GM04503 (cell line): ENCODE data around the gene FBXL7.

Experiments used
- DNase-seq: peaks from one replicate; pipeline ENCODE4 v3.0.0-alpha.2; 2012; ENCODE audit warnings: low read depth

Gene FBXL7

DNA sequence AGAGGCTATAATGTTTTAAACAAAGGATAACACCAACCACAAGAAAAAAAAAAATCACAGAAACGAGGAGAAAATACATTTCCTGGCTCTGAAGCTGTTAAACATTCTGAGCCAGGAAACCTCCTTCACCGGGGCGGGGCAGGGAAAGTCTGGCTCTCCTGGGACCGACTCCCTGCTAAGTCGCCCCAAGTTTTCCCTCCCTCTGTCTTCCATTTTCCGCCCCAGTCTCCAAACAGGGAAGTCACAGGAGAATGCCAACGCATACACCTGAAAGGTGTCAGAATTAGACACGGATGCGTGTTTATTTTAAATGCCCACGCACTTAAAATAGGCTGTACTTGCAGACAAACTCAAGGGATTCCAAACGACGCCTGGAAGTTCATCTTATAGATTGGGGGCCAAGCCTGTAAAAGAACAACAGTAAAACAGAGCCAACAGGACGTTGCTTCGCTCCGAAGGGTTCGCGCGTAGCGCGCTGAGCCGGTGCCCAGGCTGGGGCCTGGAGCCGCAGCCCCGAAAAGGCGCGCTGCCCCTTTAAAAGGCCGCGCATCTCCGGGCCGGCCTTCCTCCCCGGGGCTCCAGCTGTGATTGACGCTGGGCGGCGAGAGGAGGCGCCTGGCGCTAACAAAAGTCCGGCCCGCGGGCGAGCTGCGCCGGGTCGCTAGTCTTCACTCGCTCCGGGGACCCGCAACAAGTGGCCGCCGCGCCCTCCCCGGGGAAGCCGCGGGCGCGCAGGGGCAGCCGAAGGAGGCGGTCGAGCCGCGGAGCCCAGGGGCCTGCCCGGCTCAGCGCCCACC is at the start of gene FBXL7:
Gene FBXL7 (plus strand): TSS at position 653 of the 797 bp plus-strand sequence.
- no peak for DNase-seq

DNA sequence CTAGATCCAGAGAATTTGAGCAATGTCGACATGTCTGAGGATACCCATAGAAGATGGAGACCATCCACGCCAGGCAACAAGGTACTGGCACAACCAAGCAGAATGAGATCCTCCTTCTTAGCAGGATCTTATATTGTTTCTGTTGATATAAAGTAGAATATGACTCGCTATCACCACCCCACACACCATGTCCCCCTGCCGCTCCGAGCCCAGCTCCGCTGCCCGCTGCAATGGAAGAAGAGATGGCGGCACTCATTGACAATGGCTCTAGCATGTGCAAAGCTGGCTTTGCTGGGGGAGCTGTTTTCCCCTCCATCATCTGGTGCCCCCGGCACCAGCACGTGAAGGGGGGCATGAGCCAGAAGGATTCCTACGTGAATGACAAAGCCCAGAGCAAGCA is 49.5 kb upstream of the FBXL7 start:
- DNase-seq: no peak

DNA sequence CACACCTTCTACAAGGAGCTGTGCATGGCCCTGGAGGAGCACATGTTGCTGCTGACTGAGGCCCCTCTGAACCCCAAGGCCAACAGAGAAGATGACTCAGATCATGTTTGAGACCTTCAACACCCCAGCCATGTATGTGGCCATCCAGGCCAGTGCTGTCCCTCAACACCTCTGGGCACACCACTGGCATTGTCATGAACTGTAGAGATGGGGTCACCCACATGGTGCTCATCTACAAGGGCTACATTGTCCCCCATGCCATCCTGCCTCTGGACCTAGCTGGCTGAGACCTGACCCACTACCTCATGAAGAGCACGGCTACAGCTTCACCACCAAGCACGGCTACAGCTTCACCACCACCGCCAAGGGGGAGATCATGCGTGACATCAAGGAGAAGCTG is 49.0 kb upstream of the FBXL7 start:
- no peak for DNase-seq

DNA sequence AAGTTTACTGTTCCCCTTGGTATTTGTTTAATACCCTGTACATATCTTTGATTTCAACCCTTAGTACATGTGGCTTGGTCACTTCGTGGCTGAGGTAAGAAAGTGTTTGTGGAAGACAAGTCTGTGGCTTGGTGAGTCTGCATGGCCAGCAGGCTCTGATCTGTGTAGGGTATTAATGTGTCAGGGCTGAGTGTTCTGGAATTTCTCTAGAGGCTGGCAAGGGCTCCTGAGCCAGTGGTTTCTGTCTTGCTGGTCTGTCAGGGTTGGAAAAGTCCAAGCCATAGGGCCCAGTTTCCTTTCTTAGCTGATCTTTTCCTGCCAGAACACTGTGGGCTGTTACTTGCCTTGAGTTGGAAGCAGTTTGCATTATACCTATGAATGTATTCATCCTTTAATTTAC is 48.0 kb upstream of the FBXL7 start:
- DNase-seq: no peak

DNA sequence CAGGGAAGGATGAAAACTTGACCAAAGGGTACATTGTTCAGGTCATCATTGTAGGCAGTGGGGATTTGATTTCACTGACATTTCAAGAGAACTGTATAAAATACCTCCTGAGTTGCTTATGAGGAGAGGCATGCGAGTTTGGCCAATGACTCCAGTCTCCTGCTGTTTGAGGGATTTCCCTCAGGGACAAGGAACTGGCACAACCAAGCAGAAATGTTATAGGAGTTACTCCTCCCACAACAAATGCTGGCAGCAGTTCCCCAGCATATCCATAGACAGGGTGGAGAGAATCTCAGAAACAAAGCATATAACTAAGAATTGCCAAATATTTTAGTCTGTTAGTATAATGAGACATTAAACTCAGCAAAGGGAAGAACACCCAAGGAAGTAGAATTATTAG is 47.2 kb upstream of the FBXL7 start:
- DNase-seq: no peak

DNA sequence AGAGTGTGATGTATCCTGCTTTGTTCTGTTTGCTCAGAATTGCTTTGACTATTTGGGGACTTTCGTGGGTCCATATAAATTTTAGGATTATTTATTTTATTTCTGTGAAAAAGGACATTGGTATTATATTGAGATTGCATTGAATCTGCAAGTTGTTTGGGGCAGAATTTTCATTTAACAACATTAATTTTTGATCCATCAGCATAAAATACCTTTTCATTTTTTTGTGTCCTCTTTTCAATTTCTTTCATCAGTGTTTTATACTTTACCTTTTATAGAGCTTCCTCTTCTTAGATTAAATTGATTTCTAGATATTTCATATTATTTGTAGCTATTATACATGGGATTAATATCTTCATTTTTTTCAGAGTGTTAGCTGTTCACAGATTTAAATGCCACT is 40.8 kb upstream of the FBXL7 start:
- no peak for DNase-seq

DNA sequence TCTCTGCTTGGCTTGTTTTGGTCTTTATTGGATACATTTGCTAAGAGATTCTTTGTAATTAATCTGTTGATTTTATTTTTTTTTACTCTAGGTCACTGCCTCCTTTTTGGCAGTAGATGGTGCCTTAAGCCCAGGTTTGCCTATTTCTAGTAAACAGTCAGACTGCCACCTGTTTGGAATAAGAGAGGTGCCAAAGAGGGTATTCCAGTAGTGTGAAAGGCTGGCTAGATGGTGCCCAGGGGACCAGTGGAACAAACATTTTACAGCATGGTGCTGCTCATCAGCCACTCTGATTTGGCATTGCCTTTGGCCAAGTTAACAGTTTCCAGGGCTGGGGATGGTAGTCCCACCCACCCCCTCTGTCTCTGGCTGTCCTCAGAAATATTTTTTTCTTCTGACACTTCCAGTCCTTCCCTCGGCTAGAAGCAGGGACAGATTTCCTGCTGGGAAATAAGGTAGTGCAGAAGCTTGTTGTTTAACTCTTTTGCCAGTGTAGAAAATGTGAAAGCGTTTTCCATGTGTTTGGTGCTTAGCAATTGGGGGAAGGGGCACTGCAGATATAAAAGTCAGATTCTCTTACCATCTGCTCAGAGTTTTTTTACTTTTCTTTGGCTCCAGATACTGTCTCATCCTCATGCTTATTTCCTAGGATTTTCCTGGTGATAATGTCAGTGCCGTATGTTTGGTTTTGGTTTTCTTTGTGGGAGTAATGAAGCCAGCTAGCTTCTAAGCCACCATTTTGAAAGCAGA is 36.6 kb upstream of the FBXL7 start:
- DNase-seq: no peak

DNA sequence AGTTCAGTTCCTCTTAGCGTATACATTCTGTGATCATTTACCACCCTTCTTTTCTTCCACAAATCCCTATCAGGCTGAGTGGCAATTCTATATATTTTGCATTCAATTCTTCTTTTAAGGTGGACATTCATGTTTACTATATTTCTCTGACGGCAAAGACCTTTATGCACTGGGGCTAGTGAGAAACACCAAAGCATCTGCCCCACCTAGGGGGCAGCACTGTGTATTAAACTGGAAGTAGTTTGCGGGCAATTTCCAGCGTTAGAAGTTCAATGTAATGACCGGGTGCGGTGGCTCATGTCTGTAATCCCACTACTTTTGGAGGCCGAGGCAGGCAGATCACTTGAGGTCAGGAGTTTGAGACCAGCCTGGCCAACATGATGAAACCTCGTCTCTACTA is 27.9 kb upstream of the FBXL7 start:
- DNase-seq: no peak

DNA sequence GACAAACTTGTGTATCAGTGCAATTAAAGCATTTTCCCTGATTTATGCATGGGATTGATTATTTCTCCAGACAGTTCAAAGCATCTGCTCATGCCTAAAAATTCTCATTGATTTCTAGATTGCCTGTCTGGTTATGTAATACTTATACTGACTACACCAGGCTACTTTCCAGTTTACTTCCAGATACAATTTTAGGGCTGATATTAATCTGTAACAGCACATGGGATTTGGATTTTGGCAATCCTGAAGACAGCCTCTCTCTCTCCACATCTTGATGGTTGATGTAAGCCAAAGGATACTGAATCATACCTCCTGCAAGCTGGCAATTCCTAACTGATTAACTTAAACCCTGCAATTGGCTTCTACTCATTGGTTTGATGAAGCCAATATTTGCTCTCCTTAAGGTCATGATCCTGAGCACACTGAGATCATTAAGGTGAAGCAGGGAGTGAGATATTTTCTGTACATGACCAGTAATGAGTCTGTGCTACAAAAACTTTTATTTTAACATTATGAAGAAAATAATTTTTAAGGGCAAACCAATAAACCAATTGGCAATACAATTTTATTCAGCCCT is 25.7 kb upstream of the FBXL7 start:
- no peak for DNase-seq

DNA sequence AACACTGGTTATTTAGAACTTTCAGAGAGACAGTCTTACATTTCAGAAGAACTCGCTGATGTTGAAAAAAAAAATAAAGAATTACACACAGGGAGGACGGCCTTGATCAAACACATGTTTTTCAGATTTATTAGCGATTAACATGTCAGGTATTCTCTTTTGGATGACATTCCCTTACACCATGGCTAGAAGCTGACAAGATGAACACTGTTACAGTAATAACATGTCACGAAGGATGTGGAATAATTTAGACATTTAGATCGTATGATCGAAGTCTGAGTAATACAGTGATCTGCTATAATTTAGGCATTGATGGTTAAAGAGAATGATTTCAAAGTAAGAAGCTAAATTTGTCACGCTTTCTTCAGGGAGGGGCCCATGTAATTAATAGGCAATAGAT is 24.6 kb upstream of the FBXL7 start:
- no peak for DNase-seq

DNA sequence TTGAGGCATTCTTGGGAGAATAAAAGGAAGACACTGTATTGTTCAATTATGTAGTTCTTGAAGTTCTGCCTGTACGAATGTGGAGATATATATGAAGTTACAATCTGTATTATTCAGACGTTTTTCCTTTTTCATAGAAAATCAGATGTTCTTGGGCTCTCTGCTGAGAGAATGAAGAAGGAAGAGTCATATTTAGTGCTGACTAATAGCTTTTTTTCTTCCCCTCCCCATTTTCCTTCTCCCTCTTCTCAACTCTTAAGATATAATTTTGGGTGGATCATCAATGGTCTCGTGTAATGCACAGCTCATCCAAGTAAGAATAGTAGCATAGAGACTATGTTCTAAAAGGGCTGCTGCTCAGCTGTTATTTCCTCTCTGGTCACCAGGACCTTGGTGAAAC is 23.0 kb upstream of the FBXL7 start:
- no peak for DNase-seq

DNA sequence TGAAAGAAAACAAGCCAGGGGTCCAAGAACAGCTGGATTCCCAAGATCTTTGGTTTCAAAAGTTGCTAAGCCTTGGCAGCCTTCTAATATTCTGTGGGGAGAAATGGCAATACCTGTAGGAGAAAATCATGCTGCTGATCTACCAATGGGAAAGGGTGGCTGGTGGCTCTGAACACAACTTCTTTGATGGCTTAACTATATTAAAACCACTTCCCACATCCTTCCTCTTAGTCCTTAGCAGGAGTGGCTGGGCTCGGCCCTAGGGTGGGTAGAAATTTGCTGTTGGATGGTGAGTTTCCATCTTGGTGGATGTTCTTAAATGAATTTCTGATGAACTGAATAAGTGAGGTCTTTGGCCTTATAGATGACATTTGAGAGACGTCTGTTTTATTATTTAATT is 19.5 kb upstream of the FBXL7 start:
- no peak for DNase-seq

DNA sequence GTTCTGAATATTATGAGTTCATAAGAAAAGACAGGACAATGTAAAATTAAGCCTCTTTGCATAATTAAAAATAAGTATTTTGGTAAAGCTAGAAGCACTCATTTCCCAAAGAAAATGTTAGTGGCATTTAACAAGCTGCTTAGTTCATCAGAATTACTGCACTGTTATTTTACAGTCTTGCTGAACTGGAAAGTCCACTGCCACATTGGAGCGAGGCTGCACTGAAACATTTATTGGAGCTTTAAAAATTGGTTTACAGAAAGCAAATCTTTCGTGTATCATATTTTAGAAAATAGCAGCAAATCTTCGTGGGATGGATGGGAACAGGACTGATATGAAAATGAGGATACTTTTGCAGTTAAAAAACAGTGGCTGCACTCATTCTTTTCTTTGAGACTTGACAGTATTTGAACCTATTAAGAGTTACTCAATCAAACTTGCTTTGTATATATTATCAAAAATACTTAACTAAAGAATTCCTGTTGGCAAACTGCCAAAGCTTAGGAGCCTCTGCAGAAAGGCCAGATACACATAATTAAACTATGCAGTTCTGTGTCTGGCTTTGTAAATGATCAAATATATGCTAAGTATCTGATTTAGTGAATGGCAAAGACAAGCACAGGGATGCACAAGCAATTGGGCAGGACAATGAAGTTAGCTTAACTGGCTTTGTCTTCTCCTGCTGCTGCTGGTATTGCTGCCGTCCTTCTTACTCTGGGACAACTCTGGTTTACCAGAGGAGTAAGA is 16.5 kb upstream of the FBXL7 start:
- DNase-seq: no peak

DNA sequence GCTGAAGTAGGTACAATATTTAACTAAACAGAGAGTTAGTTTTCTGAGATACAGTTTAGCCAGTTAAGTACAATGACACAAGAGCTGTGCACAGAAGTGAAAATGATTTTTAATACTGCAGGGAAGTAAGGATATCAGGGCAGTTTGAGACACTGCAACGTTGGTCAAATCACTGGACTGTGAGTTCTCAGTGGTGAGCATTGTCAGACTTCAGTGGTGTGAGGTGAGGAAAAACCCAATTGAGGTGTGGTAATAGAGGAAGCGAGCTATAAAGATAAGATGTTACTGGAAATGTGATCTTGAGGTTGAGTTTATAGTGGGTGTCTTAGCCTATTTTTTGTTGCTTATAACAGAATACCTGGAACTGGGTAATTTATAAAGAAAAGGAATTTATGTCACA is 12.8 kb upstream of the FBXL7 start:
- DNase-seq: no peak

DNA sequence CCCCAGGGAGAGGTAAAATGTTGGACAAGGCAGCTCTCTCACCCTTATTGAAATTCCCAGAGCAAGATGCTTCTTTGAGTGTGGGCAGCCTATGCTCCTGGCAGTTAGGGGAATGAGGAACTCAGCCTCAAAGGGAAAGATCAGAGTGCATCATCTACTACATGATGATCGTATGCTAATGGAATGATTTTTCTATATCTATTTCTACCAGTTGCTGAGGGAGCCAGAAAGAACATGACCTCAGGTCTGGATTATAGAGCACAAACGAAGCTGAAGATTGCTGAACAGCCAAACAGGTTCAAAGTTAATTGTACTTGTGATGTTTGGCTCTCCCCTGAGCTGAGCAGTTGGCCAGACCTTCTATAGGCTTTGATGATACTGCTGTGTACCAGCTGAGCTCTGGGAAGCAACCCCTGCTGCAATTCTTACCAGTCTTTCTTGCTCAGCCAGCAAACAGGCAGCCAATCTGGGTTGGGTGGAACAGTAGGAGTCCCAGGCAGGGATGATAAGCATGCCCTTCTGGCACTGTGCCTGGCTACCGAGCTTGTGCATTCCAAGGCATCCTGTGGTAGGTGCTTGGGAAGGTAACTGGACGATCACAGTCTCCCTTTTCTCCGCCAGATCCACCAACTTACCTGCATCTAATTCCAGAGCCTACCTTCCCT is 10.3 kb upstream of the FBXL7 start:
- no peak for DNase-seq

DNA sequence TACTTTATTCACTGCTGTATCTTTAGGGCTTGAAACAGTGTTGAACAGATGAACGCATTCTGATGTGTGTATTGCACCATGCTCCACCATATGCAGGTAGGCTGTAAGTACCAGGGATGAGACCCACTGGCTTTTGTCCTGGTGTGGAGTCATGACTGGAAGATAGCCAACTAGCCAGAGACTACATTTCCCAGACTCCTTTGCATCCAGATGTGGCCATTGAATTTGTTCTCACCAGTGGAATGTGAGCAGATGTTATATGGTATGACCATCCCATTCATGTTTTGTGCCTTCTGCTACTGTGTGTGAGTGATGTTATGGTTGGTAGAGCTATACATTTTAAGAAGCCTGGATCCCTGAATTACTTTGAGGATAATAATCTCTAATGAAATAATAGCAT is 7.4 kb upstream of the FBXL7 start:
- DNase-seq: no peak

DNA sequence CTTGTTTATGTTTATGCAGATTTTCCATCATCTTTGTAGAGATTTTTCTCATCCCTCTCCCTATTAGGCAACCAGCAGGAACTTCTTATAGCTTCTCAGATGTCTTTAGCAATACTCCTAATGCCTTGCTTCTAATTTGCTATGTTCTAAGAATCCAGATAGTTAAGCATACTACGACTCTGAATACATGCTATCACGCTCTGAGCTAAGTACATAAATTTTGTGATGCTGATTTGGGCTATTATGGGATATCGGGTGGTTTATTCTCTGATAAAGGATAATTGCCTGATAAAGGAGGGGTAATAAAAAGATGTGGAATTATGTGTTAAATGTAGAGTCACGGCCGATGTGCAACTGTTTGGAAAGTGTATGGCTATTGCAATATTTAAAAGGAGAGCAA is 6.5 kb upstream of the FBXL7 start:
- DNase-seq: no peak

DNA sequence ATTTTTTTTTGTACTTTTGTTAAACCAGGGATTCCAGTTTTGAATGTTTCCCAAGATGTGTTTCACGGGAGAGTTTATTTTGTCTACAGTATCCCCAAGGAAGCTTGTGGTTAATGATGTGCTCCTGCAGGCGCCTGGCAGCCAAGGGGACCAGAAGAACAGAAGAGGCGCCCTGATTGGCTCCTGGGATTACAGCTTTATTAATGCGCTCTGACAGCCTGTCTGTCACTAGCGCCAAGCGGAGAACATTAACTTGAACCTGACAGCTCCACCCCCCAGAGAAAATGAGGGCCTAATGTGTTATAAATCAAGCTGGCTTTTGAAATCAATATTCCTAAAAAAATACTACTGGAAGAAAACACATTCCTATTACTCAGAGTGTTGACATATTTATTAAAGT is 5.0 kb upstream of the FBXL7 start:
- no peak for DNase-seq

DNA sequence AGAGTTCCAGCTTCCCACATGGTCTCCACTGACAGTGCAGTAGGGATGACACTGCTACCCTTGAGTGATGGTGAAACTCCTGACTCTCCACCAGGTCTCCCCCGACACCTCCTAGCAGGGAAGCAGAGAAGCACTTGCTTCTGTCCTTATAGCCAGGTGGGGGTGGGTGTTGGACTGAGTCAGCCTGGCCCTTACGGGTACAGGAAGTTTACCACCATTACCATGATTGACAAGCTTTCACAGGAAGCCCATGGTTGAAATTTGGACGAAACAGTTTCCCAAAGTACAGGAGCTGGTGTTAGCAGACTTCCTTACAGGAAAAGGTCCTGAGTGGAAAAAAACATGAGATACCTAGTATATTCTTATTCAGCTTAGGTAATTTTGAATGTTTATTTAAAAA is 3.1 kb upstream of the FBXL7 start:
- no peak for DNase-seq

DNA sequence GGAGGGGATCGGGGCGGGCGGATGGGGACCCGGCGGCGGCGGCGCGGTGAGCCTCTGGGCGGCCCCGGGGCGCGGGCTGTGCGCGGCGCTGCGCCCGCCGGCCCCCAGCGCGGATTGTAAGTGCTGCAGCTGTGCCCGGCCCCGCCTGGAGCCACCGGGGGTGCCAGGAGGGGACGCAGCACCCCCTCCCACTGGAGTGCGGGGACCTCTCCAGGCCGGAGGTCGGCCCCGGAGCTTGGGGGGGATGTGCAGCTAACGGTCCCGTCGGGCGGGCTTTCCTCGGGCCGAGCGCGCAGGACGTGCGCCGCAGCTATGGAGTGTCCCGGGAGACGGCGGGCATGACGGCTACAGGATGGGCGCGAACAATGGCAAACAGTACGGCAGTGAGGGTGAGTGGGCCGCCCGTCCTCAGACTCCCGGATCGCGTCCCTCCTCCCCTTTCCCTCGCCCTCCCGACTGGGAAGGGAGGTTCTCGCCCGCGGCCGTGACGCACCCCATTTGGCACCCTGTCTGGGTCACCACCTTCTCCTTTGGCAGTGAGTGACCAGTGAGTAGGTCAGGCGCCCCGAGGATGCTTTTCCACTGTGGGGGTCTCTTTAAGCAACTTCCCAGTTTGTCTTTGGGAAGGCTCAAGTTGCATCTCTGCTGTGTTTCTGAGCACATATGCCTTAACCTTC is 483 bp downstream of the FBXL7 start:
- no peak for DNase-seq

DNA sequence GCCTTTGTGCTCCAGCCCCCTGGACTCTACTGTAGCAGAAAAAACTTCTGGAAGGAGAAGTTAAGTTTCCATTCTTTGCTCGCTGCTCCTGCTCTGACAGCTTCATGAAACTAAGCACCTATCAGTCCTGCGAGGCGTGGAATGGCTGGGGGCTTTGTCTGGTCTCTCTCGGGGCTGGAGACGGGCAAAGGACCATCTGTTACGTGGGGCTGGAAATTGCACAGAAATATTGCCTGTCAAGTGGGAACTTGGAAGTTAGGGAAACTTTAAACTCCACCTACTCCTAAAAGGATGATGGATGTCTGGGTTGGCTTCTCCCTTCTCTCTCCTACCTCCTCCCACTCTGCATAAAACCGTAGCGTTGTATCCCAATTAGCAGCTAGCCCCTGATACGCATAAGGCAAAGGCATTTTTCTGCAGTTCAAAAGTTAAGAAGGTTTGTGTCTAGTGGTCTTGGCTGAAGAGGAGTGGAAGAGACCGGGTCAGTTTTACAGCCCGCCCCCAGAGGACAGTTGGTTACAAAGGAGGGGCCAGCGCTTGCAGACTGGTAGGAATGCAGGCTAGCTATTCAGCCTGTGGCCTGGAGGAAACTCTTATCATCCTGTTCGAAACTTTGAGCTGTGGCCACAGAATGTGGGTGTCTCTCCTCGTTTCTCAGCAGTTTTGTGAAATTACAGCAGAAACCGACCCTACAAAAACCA is 1.3 kb downstream of the FBXL7 start:
- DNase-seq: no peak
